OCI-LY7 (cell line): ENCODE data around the gene ECM2.

ENCODE experiments used
- CTCF ChIP-seq: fragments of 200-600 bp; sonication (generic); conservative IDR thresholded peaks from 2 replicates; pipeline ENCODE4 v1.5.1; 2014; ENCODE audit warnings: mild to moderate bottlenecking, antibody characterized with exemption, low read length, moderate library complexity, mixed read lengths
- EZH2phosphoT487 ChIP-seq: fragments of 200-600 bp; sonication (generic); IDR thresholded peaks from 2 replicates; pipeline ENCODE4 v1.6.1; 2018; ENCODE audit warnings: low read depth, borderline replicate concordance, mild to moderate bottlenecking, mixed run types, antibody characterized with exemption, low read length, moderate library complexity, mixed read lengths

DNA sequence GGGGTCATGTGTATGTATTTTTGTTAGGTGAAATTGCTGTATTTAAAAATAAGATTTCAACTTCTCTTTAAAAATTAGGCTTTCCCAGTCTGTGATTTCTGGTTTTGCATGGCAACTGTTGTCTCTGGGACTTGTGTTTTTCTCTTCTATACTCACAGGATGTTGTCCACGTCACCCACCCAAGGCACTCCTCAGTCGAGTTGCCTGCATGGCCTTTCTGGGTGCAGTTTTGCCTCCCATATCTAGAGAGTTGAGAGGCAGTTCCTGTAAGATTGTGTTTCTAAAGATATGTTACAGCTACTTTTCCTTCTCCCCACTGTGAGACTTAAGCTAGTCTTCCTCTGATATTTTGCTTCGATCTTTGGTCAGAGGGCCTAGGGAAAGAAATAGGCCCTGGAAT lies 51.2 kb downstream of the ECM2 start:
- TF ChIP-seq CTCF (no peak), EZH2phosphoT487 (no peak)
